Vagina (tissue), 2 donors: ENCODE data around the gene CRISP3.

Experiments
- POLR2A ChIP-seq, 2 donors: fragments of 450-650 bp; IDR thresholded peaks; one replicate each; pipeline ENCODE4 v1.6.1; 2017; ENCODE audit warnings: antibody characterized with exemption in 2 of 2, mild to moderate bottlenecking in 2 of 2, moderate library complexity in 2 of 2
- TF ChIP-seq, protein P1 (sequence below), 3 experiments: fragments of 450-650 bp in 2 of 3; fragments of 200-600 bp in 1 of 3; sonication (generic) in 1 of 3; IDR thresholded peaks; one replicate each; pipeline ENCODE4 v1.5.1; 2017 to 2019; ENCODE audit warnings: antibody characterized with exemption in 3 of 3, mild to moderate bottlenecking in 2 of 3, moderate library complexity in 2 of 3

DNA sequence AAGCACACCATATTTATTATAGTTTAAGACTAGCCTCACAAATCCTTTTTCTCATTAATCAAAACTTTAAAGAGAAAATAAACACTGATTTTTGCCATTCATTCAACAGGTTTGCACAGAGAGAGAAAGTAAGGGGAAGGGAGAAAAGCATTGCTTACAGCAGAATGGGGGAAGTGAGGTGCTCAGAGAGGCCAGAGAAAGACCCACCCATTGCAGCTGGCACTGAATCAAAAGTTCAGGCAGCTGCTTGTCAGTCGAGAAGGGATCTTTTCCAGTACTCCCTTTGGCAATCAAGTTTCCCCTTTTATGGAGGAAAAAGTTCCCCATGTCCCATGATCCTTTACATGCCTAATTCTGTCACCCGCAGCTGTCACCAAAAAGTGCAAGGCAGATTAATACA lies 22.9 kb downstream of the CRISP3 start:
- TF ChIP-seq POLR2A (IDR thresholded peaks at IDR 0.05): no peak
- TF ChIP-seq, protein P1, sequence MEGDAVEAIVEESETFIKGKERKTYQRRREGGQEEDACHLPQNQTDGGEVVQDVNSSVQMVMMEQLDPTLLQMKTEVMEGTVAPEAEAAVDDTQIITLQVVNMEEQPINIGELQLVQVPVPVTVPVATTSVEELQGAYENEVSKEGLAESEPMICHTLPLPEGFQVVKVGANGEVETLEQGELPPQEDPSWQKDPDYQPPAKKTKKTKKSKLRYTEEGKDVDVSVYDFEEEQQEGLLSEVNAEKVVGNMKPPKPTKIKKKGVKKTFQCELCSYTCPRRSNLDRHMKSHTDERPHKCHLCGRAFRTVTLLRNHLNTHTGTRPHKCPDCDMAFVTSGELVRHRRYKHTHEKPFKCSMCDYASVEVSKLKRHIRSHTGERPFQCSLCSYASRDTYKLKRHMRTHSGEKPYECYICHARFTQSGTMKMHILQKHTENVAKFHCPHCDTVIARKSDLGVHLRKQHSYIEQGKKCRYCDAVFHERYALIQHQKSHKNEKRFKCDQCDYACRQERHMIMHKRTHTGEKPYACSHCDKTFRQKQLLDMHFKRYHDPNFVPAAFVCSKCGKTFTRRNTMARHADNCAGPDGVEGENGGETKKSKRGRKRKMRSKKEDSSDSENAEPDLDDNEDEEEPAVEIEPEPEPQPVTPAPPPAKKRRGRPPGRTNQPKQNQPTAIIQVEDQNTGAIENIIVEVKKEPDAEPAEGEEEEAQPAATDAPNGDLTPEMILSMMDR (IDR thresholded peaks at IDR 0.05): no peak
